K562 (cell line): ENCODE results near the gene MYO1B. TPM values are rescaled to one million over a fixed set of nuclear protein-coding genes. Genes with fewer than 3 reads are reported as not detected.

ENCODE experiments used
- ATAC-seq: fragments of 200-7000 bp; cut with Tn5 transposase; 3 replicates; pipeline ENCODE4 v1.9.1; 2020; ENCODE audit warnings: moderate library complexity
- BruUV-seq: library from RNA; stranded (reverse); fragments of 400-500 nt; replicated peaks from 2 replicates; lab custom pipeline; 2021; lab: Mats Ljungman, UMichigan
- CTCF ChIA-PET: fragments of 300-600 bp; formaldehyde crosslinking; extraction: SDS; loops from one replicate; lab custom pipeline; 2021; ENCODE audit warnings: low intra/inter-chr PET ratio; lab: Yijun Ruan, JAX
- POLR2A ChIA-PET: fragments of 300-600, 350-650 bp; sonication (Branson Sonifier 250); formaldehyde crosslinking; extraction: SDS; loops from one replicate; lab custom pipeline; 2021; ENCODE audit warnings: antibody characterized with exemption, inconsistent platforms; lab: Yijun Ruan, JAX
- DNase-seq, 4 experiments: peaks; one replicate each; pipeline versions ENCODE4 v3.0.0 to v3.0.0-alpha.2; 2011 to 2018; ENCODE audit warnings: low spot score in 3 of 4, mixed read lengths in 3 of 4; ENCODE audit errors: extremely low read depth in 1 of 4
- FAIRE-seq: peaks from 2 replicates; lab custom pipeline; 2011; peaks lifted over from hg19 to GRCh38; lab: Jason Lieb, UNC
- H2AFZ ChIP-seq: 2 replicates; pipeline ENCODE4 v1.6.0; 2011; ENCODE audit warnings: low read depth, low read length, control low read depth, inconsistent platforms
- H3K27ac ChIP-seq: fragments of 200-600 bp; 3 replicates; pipeline ENCODE4 v1.8.0; 2011; ENCODE audit warnings: low read depth, mild to moderate bottlenecking, control low read depth, inconsistent platforms, low read length, moderate library complexity, mixed read lengths; ENCODE audit errors: extremely low read depth
- H3K27me3 ChIP-seq, 2 experiments: fragments of 300-600 bp in 1 of 2; 2 replicates in 1 of 2; 3 replicates in 1 of 2; pipeline versions ENCODE4 v1.6.0 to v1.8.0; 2011; ENCODE audit warnings: inconsistent platforms in 2 of 2, low read length in 2 of 2, mild to moderate bottlenecking in 1 of 2, mixed read lengths in 1 of 2, moderate library complexity in 1 of 2; ENCODE audit not compliant: control insufficient read depth in 2 of 2, insufficient read depth in 2 of 2
- H3K36me3 ChIP-seq: fragments of 300-600 bp; 3 replicates; pipeline ENCODE4 v1.8.0; 2011; ENCODE audit warnings: mild to moderate bottlenecking, low read length, inconsistent platforms; ENCODE audit not compliant: control insufficient read depth, insufficient read depth
- H3K4me1 ChIP-seq, 2 experiments: fragments of 200-600 bp in 1 of 2; replicated peaks in 1 of 2; 2 replicates in 1 of 2; 3 replicates in 1 of 2; pipeline versions ENCODE4 v1.5.1 to v1.8.0; 2011; ENCODE audit warnings: inconsistent platforms in 2 of 2, low read length in 2 of 2, mild to moderate bottlenecking in 1 of 2, mixed read lengths in 1 of 2, moderate library complexity in 1 of 2; ENCODE audit not compliant: control insufficient read depth in 2 of 2, insufficient read depth in 2 of 2
- H3K4me2 ChIP-seq: 2 replicates; pipeline ENCODE4 v1.6.1; 2011; ENCODE audit warnings: low read length, control low read depth, inconsistent platforms, mixed read lengths; ENCODE audit not compliant: insufficient read depth
- H3K4me3 ChIP-seq: fragments of 200-600 bp; sonication (generic), shearing (Covaris generic); 2 replicates; pipeline ENCODE4 v1.5.1; 2016; ENCODE audit warnings: control low read depth, inconsistent platforms
- H3K79me2 ChIP-seq: fragments of 200-600 bp; 3 replicates; pipeline ENCODE4 v1.8.0; 2011; ENCODE audit warnings: low read length, inconsistent platforms; ENCODE audit not compliant: control insufficient read depth, insufficient read depth
- H3K9ac ChIP-seq, 2 experiments: 2 replicates each; pipeline versions ENCODE4 v1.6.0 to v1.6.1; 2011; ENCODE audit warnings: low read depth in 2 of 2, low read length in 2 of 2, control low read depth in 1 of 2, inconsistent platforms in 1 of 2, mild to moderate bottlenecking in 1 of 2, mixed read lengths in 1 of 2; ENCODE audit not compliant: insufficient read depth in 1 of 2
- H3K9me1 ChIP-seq: one replicate; pipeline ENCODE4 v1.6.0; 2011; ENCODE audit warnings: inconsistent platforms, mild to moderate bottlenecking, low read length, moderate library complexity; ENCODE audit not compliant: control insufficient read depth, insufficient read depth
- H3K9me3 ChIP-seq: replicated peaks from 2 replicates; pipeline ENCODE4 v1.5.1; 2011; ENCODE audit warnings: low read depth, low read length, inconsistent platforms; ENCODE audit not compliant: control insufficient read depth, insufficient read depth
- H4K20me1 ChIP-seq: replicated peaks from 2 replicates; pipeline ENCODE4 v1.6.1; 2011; ENCODE audit warnings: low read length, inconsistent platforms, mixed read lengths; ENCODE audit not compliant: control insufficient read depth, insufficient read depth
- ARNT ChIP-seq, 2 experiments: fragments of 450-650 bp; IDR thresholded peaks; 2 replicates each; pipeline ENCODE4 v1.6.1; 2016; ENCODE audit warnings: mild to moderate bottlenecking in 1 of 2
- CEBPZ ChIP-seq: fragments of 150-350 bp; IDR thresholded peaks from 2 replicates; pipeline ENCODE4 v1.6.1; 2014; ENCODE audit warnings: low read depth, mild to moderate bottlenecking, low read length, borderline replicate concordance
- ELF2 ChIP-seq: fragments of 250-450 bp; sonication (Bioruptor Pico); IDR thresholded peaks from 2 replicates; pipeline ENCODE4 v1.5.0; 2021; ENCODE audit warnings: mild to moderate bottlenecking
- IRF1 ChIP-seq: sonication (generic); formaldehyde crosslinking; IDR thresholded peaks from 2 replicates; pipeline ENCODE4 v1.8.0; 2022; ENCODE audit warnings: missing genetic modification reagents, mild to moderate bottlenecking, borderline replicate concordance
- PML ChIP-seq: IDR thresholded peaks from 2 replicates; pipeline ENCODE4 v1.6.1; 2012; ENCODE audit warnings: low read length, inconsistent platforms
- SREBF1 ChIP-seq: fragments of 150-350 bp; IDR thresholded peaks from 2 replicates; pipeline ENCODE4 v1.6.1; 2014; ENCODE audit warnings: antibody characterized with exemption, low read depth, low read length, borderline replicate concordance
- TEAD4 ChIP-seq, 2 experiments: sonication (generic) in 1 of 2; formaldehyde crosslinking in 1 of 2; IDR thresholded peaks; 2 replicates each; pipeline versions ENCODE4 v1.6.1 to v1.8.0; 2012 to 2022; ENCODE audit warnings: borderline replicate concordance in 1 of 2, inconsistent platforms in 1 of 2, low read length in 1 of 2, mild to moderate bottlenecking in 1 of 2, missing genetic modification reagents in 1 of 2
- ZC3H4 ChIP-seq: sonication (generic); formaldehyde crosslinking; IDR thresholded peaks from 2 replicates; pipeline ENCODE4 v1.9.0; 2021; ENCODE audit warnings: missing genetic modification reagents, borderline replicate concordance
- ZFPM2 ChIP-seq: fragments of 250-450 bp; sonication (Bioruptor Pico); IDR thresholded peaks from 2 replicates; pipeline ENCODE4 v1.5.1; 2022; ENCODE audit warnings: mild to moderate bottlenecking
- ZNF511 ChIP-seq: sonication (generic); formaldehyde crosslinking; IDR thresholded peaks from 2 replicates; pipeline ENCODE4 v1.8.0; 2022; ENCODE audit warnings: mild to moderate bottlenecking, missing genetic modification reagents
- ZNF639 ChIP-seq, 2 experiments: fragments of 200-800 bp in 1 of 2; sonication (Bioruptor generic) in 1 of 2; sonication (generic) in 1 of 2; formaldehyde crosslinking in 1 of 2; IDR thresholded peaks in 1 of 2; conservative IDR thresholded peaks in 1 of 2; 2 replicates each; pipeline versions ENCODE4 v1.5.0 to v1.6.1; 2016 to 2020; ENCODE audit warnings: missing compliant biosample characterization in 1 of 2, missing genetic modification characterization in 1 of 2, missing genetic modification reagents in 1 of 2
- WGBS: fragments of 100-300 bp; shearing (Covaris generic); methylation state at CpG from one replicate; pipeline ENCODE4 v1.1.6; 2016; ENCODE audit warnings: low coverage, mixed read lengths; ENCODE audit not compliant: insufficient coverage; ENCODE audit errors: missing lambda C conversion rate; 5-methylcytosine and 5-hydroxymethylcytosine counted together
- in situ Hi-C: fragments of 300-500 bp; cut with MboI; formaldehyde crosslinking; loops from 4 replicates; pipeline ENCODE4 v1.15.0; 2018; ENCODE audit warnings: inconsistent platforms, mixed read lengths
- intact Hi-C: fragments of 100-400 bp; cut with micrococcal nuclease; formaldehyde crosslinking; loops from 2 replicates; pipeline ENCODE4 v1.14.2; 2022
- polyA plus RNA-seq, 8 experiments: library from polyadenylated mRNA; depleted of rRNA in 4 of 8; stranded (reverse) in 5 of 8; unstranded in 3 of 8; fragments of >200 nt; fragmentation: Nextera tagmentation in 2 of 8; fragmentation: Illumina TruSeq in 1 of 8; extraction: Ambion mirVana in 2 of 8; extraction: Trizol in 1 of 8; gene quantifications; 2 replicates each; pipeline versions ENCODE4 v1.2.1 to v1.2.3, GENCODE V29; 2011 to 2014; ENCODE audit warnings: inconsistent platforms in 1 of 8, missing spikeins in 1 of 8
- total RNA-seq, 7 experiments: library from RNA; depleted of rRNA in 6 of 7; stranded (reverse); fragments of >200 nt in 6 of 7; fragmentation: Illumina TruSeq in 2 of 7; extraction: Trizol in 2 of 7; gene quantifications; 2 replicates each; pipeline versions ENCODE4 v1.2.1 to v1.2.3, GENCODE V29; 2011 to 2021; ENCODE audit warnings: low replicate concordance in 1 of 7

Gene MYO1B
- total and polyA plus RNA-seq, 9 of the 15 experiments (the other 6 are each of a cell fraction or from before 2014, with no cell fraction given): 0.04 to 0.33 (median 0.20) TPM; not detected in 5

GRCh38 chr2:191253476-191253875 is 8.3 kb downstream of the MYO1B start:
- Histone ChIP-seq H4K20me1 (no peaks in the 10 kb centered on the region), H2AFZ (no peak overlapping the region), H3K36me3 (no peaks in the 10 kb centered on the region), H3K9ac (no peak overlapping the region), H3K4me2 (no peak overlapping the region), H3K9me3 (no peaks in the 10 kb centered on the region), H3K79me2 (no peaks in the 10 kb centered on the region), H3K4me1 (no peaks in the 10 kb centered on the region), H3K9me1 (no peaks in the 10 kb centered on the region), H3K4me3 (no peak overlapping the region), H3K27me3 (no peaks in the 10 kb centered on the region), H3K27ac (no peak overlapping the region)
- no TSS peak for BruUV-seq
- no peak for FAIRE-seq
- in situ Hi-C loops: no loop called here
- no peak for ATAC-seq
- WGBS: 0% methylated on average over 2 of the region's 2 CpGs
- intact Hi-C loops: no loop called here
- ChIA-PET POLR2A (interaction anchor here (0.8 kb wide), 1 partner anchor 426 kb away, joined by 4 read pairs; no protein-coding TSS in a partner anchor), CTCF (no interaction called here)
- TF ChIP-seq CEBPZ (no peak), TEAD4 (IDR thresholded peaks at IDR 0.05; ENCODE audit: low read length) (no peak), TEAD4 (CRISPR knock-in tag; IDR thresholded peaks at IDR 0.05; ENCODE audit: borderline replicate concordance) (no peak), SREBF1 (no peak), ZNF511 (CRISPR knock-in tag) (no peak), ZC3H4 (CRISPR knock-in tag) (no peak), IRF1 (CRISPR knock-in tag) (no peak), ARNT (IDR thresholded peaks at IDR 0.05) (no peak), ZFPM2 (CRISPR knock-in tag) (no peak), PML (no peak), ELF2 (CRISPR knock-in tag) (no peak), ZNF639 (CRISPR knock-in tag; conservative IDR thresholded peaks at IDR 0.05 in 1 of 2, IDR thresholded peaks at IDR 0.05 in 1 of 2) (no peak)
- DNase-seq: no peak
